Measurements from ENCODE around the gene MCUR1. TPM values are rescaled to one million over a fixed set of nuclear protein-coding genes. Genes with fewer than 3 reads are reported as not detected.
A peak's percentile ranks its signal among the peaks of the same experiment; 100 is the strongest.
"Not testable (repeated sequence)": the region's sequence is repeated elsewhere in the genome, so short reads cannot be mapped to it uniquely, and the experiment has no call there.

Gene MCUR1
- total RNA-seq, 1 donor, result 5.5 TPM

DNA sequence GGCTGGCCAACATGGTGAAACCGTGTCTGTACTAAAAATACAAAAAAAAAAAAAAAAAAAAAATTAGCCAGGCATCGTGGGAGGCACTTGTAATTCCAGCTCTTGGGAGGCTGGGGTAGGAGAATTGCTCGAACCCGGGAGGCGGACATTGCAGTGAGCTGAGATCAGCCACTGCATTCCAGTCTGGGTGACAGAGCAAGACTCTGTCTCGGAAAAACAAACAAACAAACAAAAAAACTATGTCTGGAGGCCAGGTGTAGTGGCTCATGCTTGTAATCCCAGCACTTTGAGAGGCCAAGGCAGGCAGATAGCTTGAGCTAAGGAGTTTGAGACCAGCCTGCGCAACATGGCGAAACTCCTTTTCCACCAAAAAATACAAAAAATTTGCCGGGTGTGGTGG, 38.9 kb downstream of the MCUR1 start:
- not testable (repeated sequence) for H3K4me3 ChIP-seq (ENCODE audit: low read length); H3K9me3 ChIP-seq (ENCODE audit: low read depth, low read length); H3K27me3 ChIP-seq (ENCODE audit: insufficient read depth, low read length); H3K4me1 ChIP-seq (ENCODE audit: insufficient read depth, low read length)

DNA sequence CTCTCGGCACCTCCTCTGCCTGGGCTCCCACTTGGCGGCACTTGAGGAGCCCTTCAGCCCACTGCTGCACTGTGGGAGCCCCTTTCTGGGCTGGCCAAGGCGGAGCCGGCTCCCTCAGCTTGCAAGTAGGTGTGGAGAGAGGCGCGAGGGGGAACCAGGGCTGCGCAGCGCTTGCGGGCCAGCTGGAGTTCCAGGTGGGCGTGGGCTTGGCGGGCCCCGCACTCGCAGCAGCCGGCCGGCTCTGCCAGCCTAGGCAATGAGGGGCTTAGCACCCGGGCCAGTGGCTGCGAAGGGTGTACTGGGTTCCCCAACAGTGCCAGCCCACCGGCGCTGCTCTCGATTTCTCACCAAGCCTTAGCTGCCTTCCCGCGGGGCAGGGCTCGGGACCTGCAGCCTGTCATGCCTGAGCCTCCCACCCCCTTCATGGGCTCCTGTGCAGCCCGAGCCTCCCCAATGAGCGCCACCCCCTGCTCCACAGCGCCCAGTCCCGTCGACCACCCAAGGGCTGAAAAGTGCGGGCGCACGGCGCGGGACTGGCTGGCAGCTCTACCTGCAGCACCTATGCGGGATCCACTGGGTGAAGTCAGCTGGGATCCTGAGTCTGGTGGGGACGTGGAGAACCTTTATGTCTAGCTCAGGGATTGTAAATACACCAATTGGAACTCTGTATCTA, 41.9 kb downstream of the MCUR1 start:
- not testable (repeated sequence) for H3K27me3 ChIP-seq (ENCODE audit: insufficient read depth, low read length); H3K4me1 ChIP-seq (ENCODE audit: insufficient read depth, low read length); H3K9me3 ChIP-seq (ENCODE audit: low read depth, low read length); H3K4me3 ChIP-seq (ENCODE audit: low read length)

DNA sequence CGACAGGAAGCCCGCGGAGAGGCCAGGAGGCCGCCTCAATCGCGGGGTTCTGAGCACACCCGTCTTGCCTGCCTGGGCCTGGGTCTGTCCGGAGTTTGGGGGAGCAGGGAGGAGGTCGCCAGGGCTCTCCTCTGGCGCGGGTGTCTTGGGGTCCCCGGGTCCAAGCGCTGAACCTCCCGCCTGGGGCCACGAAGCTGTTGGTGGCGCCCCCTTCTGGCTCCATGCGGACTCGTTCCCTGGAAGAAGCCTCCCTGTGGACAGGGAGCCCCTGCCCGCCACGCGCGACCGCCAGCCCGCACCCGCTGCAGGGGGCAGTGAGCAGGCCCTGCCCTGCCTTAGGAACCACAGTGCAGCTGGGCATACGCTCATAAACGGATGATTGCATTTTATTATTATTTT, 44.7 kb downstream of the MCUR1 start:
- peaks cover 21% of the 10 kb centered on the region for H3K4me1 ChIP-seq (ENCODE audit: insufficient read depth, low read length)
- H3K4me3 ChIP-seq (ENCODE audit: low read length), result no peak overlapping the region
- no peaks in the 10 kb centered on the region for H3K9me3 ChIP-seq (ENCODE audit: low read depth, low read length)
- H3K27me3 ChIP-seq (ENCODE audit: insufficient read depth, low read length), result no peaks in the 10 kb centered on the region

DNA sequence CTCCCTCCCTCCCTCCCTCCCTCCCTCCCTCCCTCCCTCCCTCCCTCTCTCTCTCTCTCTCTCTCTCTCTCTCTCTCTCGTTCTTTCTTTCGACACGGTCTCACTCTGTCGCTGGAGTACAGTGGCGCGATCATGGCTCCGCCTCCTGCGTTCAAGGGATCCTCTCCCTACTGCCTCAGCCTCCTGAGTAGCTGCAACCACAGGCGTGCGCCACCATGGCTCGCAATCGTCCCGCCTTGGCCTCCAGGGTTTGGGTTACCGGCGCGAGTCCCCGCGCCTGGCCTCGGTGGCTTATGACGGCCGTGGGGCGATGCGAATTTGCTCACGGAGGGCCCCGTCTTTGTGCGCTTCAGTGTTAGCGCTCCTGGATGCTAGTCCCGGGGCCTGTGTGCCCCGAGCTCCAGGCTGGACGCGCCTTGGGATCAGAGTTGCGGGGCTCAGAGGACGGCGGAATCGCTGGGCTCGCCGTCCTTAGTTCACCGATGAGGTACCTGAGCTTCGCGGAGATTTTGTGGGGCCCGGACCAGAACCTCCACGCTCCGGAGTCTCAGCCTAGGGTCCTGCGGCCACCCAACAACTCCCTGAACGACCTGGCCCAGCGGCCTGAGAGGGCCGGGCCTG, 45.2 kb downstream of the MCUR1 start:
- no peaks in the 10 kb centered on the region for H3K9me3 ChIP-seq (ENCODE audit: low read depth, low read length)
- no peaks in the 10 kb centered on the region for H3K27me3 ChIP-seq (ENCODE audit: insufficient read depth, low read length)
- no peak overlapping the region for H3K4me3 ChIP-seq (ENCODE audit: low read length)
- peaks cover 21% of the 10 kb centered on the region for H3K4me1 ChIP-seq (ENCODE audit: insufficient read depth, low read length)

DNA sequence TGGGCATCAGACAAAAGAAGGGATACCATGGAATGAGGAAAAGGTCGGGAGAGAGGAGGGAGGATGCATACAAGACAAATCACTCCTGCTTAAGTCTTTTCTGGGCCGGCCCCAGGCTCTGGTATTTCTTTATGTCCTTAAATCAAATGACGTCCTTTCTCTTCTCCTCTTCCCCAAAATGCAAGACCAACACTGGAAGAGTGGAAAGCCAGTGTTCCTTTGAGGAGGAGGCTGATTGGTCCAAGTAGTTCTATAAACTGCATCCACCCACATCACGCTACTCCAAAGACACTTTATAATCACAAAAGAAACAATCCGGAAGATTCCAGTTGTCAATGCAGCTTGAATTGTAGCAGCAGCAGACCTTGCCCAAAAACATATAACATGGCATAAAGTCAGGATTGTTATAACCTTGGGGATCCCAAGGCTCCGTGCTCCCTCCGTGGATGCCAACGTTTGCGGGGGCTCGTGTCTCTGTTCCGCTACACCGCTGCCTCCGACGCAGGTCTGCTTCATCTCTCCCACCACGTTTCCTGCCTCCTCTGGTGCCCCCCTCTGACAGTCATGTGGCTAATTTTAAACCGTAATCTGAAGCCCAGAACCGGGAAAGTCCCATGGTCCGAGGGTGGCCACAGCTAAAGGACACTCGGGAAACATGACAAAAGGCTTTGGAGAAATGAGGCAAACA, 47.1 kb downstream of the MCUR1 start:
- peaks cover 34% of the 10 kb centered on the region for H3K4me1 ChIP-seq (ENCODE audit: insufficient read depth, low read length)
- H3K27me3 ChIP-seq (ENCODE audit: insufficient read depth, low read length), result no peaks in the 10 kb centered on the region
- peak overlapping the region; percentile 17 for H3K4me3 ChIP-seq (ENCODE audit: low read length)
- no peaks in the 10 kb centered on the region for H3K9me3 ChIP-seq (ENCODE audit: low read depth, low read length)

DNA sequence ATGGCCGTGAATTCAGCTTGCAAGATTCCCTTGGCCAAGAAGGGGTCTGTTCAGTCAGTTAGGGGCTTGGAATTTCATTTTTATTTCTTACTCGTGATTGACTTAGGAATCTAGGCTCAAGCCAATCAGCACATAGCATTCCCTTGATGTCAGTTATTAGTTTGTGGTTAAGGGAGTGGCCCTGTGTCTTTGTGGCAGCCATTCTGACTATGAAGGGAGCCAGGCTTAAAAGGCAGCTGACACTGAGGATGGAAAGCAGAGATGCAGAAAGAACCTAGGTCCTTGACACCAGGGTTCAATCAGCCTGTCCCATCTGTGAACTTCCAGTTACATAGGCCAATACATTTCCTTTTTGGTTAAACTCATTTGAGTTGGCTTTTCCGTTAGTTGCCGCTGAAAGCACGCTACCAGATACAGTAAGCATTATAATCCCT, 48.1 kb downstream of the MCUR1 start:
- Histone ChIP-seq H3K4me3 (ENCODE audit: low read length) (no peak overlapping the region), H3K9me3 (ENCODE audit: low read depth, low read length) (no peaks in the 10 kb centered on the region), H3K4me1 (ENCODE audit: insufficient read depth, low read length) (peaks cover 42% of the 10 kb centered on the region), H3K27me3 (ENCODE audit: insufficient read depth, low read length) (no peaks in the 10 kb centered on the region)

DNA sequence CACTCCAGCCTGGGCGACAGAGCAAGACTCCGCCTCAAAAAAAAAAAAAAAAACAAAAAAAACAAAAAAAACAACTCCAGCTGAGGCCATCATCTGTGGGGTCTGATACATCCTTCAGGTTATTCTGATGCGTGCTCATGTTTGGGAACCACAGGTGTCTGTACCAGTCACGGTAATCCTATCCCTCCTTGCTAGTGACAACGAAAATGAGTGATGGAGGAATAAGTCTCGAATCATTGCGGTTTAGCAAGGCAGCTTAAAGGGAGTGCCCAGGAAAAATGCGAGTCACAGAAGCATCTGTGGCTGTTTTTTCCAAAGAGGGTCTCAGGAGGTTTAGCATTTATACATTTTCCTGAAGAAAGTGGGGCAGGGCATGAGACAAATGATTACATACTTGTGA, 48.8 kb downstream of the MCUR1 start:
- H3K9me3 ChIP-seq (ENCODE audit: low read depth, low read length), result no peaks in the 10 kb centered on the region
- H3K27me3 ChIP-seq (ENCODE audit: insufficient read depth, low read length), result no peaks in the 10 kb centered on the region
- H3K4me1 ChIP-seq (ENCODE audit: insufficient read depth, low read length), result peaks cover 49% of the 10 kb centered on the region
- H3K4me3 ChIP-seq (ENCODE audit: low read length), result no peak overlapping the region

DNA sequence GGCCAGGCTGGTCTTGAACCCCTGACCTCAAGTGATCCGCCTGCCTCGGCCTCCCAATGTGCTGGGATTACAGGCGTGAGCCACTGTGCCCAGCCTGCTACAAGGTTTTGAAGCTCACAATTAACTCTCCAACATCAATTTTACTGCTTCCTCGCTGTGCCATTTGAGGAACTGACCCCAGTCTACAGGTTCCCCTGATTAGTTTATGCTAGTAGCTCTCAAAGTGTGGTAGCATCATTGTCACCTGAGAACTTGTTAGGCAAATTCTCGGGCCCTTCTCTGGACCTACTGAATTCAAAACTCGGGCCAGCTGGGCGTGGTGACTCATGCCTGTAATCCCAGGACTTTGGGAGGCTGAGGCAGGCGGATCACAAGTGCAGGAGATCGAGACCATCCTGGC, 49.4 kb downstream of the MCUR1 start:
- no peaks in the 10 kb centered on the region for H3K9me3 ChIP-seq (ENCODE audit: low read depth, low read length)
- peaks cover 53% of the 10 kb centered on the region for H3K4me1 ChIP-seq (ENCODE audit: insufficient read depth, low read length)
- no peak overlapping the region for H3K4me3 ChIP-seq (ENCODE audit: low read length)
- no peaks in the 10 kb centered on the region for H3K27me3 ChIP-seq (ENCODE audit: insufficient read depth, low read length)

DNA sequence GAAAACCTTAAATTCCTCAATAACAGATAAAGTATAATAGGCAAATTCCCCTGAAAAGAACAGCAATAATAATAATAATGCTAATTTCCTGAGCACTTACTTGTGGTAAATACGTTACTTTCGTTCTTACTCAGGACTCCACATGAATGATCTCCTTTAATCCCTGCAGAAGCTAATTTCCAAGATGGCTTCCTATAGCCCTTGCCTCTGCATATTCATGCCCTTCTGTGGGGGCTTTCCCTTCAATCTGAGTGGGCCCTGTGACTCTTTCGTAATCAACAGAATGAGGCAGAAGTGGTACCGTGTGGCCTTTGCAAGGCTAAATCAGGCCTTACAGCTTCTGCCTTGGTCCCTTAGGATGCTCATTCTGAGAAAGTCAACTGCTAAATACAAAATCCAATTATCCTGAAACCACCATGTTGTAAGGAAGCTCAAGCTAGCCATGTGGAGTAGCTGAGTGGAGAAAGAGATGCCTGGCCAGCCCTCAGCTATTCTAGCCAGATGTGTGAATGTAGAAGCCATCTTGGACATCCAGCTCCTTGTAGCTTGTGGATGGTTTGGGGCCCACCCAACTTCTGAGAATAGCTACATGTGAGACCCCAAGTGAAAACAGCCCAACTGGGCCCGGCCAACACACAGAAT, 50.5 kb downstream of the MCUR1 start:
- Histone ChIP-seq H3K27me3 (ENCODE audit: insufficient read depth, low read length) (no peaks in the 10 kb centered on the region), H3K4me3 (ENCODE audit: low read length) (no peak overlapping the region), H3K4me1 (ENCODE audit: insufficient read depth, low read length) (peaks cover 53% of the 10 kb centered on the region), H3K9me3 (ENCODE audit: low read depth, low read length) (no peaks in the 10 kb centered on the region)

DNA sequence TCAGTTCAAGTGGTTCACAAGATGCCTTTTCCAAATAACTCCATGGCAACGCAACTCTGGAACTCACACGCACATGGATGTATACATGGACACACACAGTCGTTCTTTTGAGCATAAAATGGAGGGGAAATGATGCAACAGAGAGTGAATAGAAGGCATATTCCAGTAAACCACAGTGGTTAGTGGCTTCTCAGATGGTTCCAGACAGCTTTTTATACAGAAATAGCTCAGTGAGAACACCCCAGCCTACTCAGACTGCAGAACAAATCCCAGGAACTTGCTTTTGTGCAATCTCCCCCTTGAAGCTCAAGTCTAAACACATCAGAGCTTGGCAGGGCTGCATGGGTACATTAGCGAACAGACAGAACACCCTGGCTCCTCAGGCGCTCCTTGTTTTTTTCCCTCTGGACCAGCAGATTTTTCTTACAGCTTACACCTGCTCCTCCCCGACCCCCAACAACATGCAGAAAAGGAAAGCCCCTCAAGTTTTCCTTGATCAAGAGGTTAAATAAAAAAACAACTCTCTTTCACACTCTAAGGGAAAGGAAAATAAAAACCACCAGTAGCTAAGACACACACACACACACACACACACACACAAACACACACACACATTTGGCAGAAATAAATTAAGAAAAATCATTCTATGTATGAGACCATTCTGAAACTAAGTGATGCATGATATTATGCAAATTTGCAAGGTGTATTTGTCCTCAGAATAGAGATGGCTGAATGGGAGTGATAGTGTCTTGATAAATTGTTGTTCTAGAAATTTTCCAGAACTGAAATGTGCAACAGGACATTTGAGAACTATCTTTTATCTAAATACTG, 51.5 kb downstream of the MCUR1 start:
- H3K4me1 ChIP-seq (ENCODE audit: insufficient read depth, low read length), result peaks cover 51% of the 10 kb centered on the region
- no peak overlapping the region for H3K4me3 ChIP-seq (ENCODE audit: low read length)
- H3K9me3 ChIP-seq (ENCODE audit: low read depth, low read length), result no peaks in the 10 kb centered on the region
- no peaks in the 10 kb centered on the region for H3K27me3 ChIP-seq (ENCODE audit: insufficient read depth, low read length)

DNA sequence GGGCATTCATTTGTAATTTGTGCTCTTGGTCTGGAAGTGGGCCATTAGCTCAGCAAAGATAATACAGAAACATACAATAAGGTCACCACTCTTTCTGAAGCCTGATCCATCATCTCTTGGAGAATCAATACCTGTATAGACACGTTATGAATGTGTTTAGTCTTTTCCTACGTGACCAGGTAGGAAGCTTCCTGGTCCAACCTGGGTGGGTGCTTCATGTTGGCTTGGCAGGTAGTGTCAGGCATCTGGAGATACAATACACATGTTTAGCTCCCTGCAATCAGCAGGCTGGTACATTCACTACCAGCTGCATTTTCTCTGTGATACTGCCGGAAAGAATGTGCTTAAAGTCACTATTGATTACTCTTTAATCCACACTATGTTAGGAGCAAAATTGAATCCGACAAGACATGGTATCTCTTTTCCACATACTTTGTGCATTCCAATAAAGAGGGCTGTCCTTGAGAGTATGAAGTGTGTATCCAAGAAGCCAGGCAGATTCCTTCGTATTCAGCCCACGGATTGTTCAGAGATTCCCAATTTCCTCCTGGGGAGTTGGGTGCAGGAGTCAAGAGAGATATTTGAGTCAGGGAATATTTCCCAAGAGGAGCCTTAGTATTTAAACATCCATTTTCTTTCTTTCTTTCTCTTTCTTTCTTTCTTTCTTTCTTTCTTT, 52.9 kb downstream of the MCUR1 start:
- H3K9me3 ChIP-seq (ENCODE audit: low read depth, low read length), result no peaks in the 10 kb centered on the region
- H3K4me1 ChIP-seq (ENCODE audit: insufficient read depth, low read length), result peaks cover 38% of the 10 kb centered on the region
- no peaks in the 10 kb centered on the region for H3K27me3 ChIP-seq (ENCODE audit: insufficient read depth, low read length)
- H3K4me3 ChIP-seq (ENCODE audit: low read length), result no peak overlapping the region

DNA sequence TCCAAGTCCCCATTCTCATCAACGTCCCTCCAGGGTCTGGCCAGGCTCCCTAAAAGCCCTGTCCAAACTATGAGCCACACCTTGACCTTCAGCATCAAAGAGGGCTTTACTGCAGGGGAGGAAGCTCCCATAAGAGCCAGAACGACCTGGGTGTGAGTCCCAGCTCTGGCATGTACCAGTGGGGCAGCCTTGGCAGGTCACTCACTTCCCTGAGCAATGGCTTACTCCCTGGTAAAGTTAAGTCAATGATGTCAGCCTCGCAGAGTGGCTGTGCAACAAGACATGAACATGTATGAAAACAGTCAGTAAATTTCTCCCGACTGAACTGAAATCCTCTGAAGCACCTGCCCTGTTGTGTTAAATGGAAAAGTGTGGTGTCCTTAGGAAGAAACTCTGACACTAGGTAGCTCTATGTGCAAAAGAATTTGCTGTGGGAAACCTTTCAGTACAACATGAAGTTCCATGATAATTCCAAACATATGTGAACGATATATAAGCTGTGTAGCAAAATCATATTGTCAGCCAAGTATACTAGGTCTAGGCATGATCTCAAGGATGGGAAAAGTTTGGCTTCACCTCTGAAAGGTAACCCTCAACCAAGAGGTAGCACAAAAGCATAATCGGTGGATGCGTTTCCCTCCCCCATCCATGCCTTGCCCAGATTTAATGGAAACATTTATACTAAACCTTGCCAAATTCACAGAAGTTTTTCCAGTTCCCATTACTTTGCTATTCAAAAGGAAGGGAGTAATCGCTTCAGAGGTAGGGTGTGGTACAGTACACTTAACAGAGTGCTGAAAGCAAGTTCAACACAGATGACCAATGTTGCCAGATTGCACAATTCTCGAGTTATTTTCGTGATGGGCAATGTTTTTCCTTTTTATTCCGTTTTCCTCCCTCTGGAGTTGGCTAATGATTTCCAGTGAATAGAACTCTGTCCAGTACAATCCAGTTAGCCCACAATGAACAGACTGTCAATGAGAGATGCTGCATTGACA, 53.8 kb downstream of the MCUR1 start:
- Histone ChIP-seq H3K4me1 (ENCODE audit: insufficient read depth, low read length) (peaks cover 32% of the 10 kb centered on the region), H3K27me3 (ENCODE audit: insufficient read depth, low read length) (no peaks in the 10 kb centered on the region), H3K4me3 (ENCODE audit: low read length) (no peak overlapping the region), H3K9me3 (ENCODE audit: low read depth, low read length) (no peaks in the 10 kb centered on the region)

DNA sequence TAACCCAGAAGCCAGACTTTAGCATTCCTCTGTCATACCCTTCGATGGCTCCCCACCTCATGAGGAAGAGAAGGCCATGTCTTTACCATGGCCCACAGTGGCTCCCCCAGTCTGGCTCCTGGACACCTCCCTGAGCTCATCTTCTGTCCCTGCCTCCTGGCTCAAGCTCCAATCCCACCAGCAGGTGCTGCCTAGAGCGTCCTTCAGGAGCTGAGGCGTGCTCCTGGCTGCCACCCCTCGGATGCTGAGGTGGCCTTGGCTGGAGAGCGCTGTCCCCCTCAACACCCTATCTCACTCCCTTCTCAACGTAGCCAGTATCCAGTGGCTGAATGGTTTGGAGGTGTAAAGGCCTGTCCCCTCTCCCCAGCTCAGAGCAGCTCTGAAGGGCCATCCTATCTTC, 55.3 kb downstream of the MCUR1 start:
- no peaks in the 10 kb centered on the region for H3K27me3 ChIP-seq (ENCODE audit: insufficient read depth, low read length)
- no peaks in the 10 kb centered on the region for H3K9me3 ChIP-seq (ENCODE audit: low read depth, low read length)
- no peak overlapping the region for H3K4me3 ChIP-seq (ENCODE audit: low read length)
- H3K4me1 ChIP-seq (ENCODE audit: insufficient read depth, low read length), result peaks cover 32% of the 10 kb centered on the region

Data from mononuclear cell (primary cell).